H1 (cell line): ENCODE measurements around the gene KCNH5. TPM values are rescaled to one million over a fixed set of nuclear protein-coding genes. Genes with fewer than 3 reads are reported as not detected.

Experiments
- CEBPB ChIP-seq: IDR thresholded peaks from 2 replicates; pipeline ENCODE4 v1.6.1; 2012; ENCODE audit warnings: low read depth, low read length
- EZH2 ChIP-seq: fragments of 200-600 bp; sonication (generic); IDR thresholded peaks from 2 replicates; pipeline ENCODE4 v1.7.1; 2012; ENCODE audit warnings: low read depth, mild to moderate bottlenecking, moderate library complexity, low read length, inconsistent platforms; ENCODE audit not compliant: severe bottlenecking
- JUN ChIP-seq: IDR thresholded peaks from 2 replicates; pipeline ENCODE4 v1.6.1; 2011; ENCODE audit warnings: low read depth, mild to moderate bottlenecking, improper control_type of control experiment, low read length
- RFX5 ChIP-seq: IDR thresholded peaks from 2 replicates; pipeline ENCODE4 v1.6.1; 2011; ENCODE audit warnings: low read depth, low read length, improper control_type of control experiment, borderline replicate concordance
- SP2 ChIP-seq: IDR thresholded peaks from 2 replicates; pipeline ENCODE4 v1.6.1; 2012; ENCODE audit warnings: mild to moderate bottlenecking, low read length, inconsistent platforms
- polyA plus RNA-seq, 7 experiments: library from polyadenylated mRNA; depleted of rRNA in 3 of 7; stranded (reverse) in 5 of 7; unstranded in 2 of 7; fragments of >200 nt in 5 of 7; fragments of 200-250 nt in 2 of 7; gene quantifications; 1 replicate in 5 of 7; 2 replicates in 1 of 7; 4 replicates in 1 of 7; pipeline versions ENCODE4 v1.2.1 to v1.2.3, GENCODE V29; 2011 to 2013; ENCODE audit warnings: missing spikeins in 2 of 7, mixed read lengths in 2 of 7
- total RNA-seq: library from RNA; stranded (reverse); fragmentation: NEBNext Ultra II Directional; extraction: Animal tissue kit (Norgen Biotek cat#: 25700); gene quantifications from 2 replicates; pipeline ENCODE4 v1.2.1, GENCODE V29; 2021
- TF ChIP-seq, protein P1 (sequence below): IDR thresholded peaks from 2 replicates; pipeline ENCODE4 v1.6.1; 2012; ENCODE audit warnings: inconsistent platforms

The KCNH5 gene
- total and polyA plus RNA-seq, 2 of the 8 experiments (the other 6 are each of a cell fraction or from before 2014, with no cell fraction given) = 0.24 to 0.50 TPM

DNA sequence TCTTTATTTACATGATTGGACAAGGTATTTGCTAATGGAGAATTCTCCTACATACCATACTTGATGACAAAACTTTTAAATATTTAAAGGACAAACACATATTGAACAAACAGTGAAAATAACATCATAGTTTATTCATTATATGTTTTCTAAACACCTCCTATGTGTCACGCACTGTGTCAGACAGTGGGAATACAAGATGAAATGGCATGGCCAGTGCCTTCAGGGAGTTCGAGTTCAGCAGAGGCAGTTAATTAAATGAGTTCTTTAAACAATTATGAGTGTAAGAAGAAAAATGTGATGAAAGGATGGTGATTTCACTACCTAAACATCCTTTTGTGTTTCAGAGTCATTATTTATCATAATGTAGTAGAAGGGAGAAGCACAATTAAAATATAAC is 159.8 kb downstream of the KCNH5 start (continued):
- TF ChIP-seq, protein P1, sequence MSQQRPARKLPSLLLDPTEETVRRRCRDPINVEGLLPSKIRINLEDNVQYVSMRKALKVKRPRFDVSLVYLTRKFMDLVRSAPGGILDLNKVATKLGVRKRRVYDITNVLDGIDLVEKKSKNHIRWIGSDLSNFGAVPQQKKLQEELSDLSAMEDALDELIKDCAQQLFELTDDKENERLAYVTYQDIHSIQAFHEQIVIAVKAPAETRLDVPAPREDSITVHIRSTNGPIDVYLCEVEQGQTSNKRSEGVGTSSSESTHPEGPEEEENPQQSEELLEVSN = no peak
- TF ChIP-seq JUN (no peak), CEBPB (no peak), RFX5 (no peak), EZH2 (no peak), SP2 (no peak)
